Cardiac muscle cell (in vitro differentiated cells and primary cell): Measurements from ENCODE around the gene ASXL2. TPM values are rescaled to one million over a fixed set of nuclear protein-coding genes. Genes with fewer than 3 reads are reported as not detected.

Experiments used
- DNase-seq, 2 donors: peaks; one replicate each; pipeline versions ENCODE4 v3.0.0 to v3.0.0-alpha.2; 2010 to 2017; ENCODE audit warnings: low read depth in 1 of 2, low spot score in 1 of 2
- H3K27ac ChIP-seq: fragments of 200-600 bp; sonication (generic); 2 replicates; pipeline ENCODE4 v1.5.1; 2016
- H3K27me3 ChIP-seq: fragments of 200-600 bp; sonication (generic); 2 replicates; pipeline ENCODE4 v1.6.0; 2016; ENCODE audit warnings: control low read depth
- H3K36me3 ChIP-seq: fragments of 200-600 bp; sonication (generic); 2 replicates; pipeline ENCODE4 v1.5.1; 2016; ENCODE audit warnings: control low read depth
- H3K4me1 ChIP-seq: fragments of 200-600 bp; sonication (generic); 2 replicates; pipeline ENCODE4 v1.8.1; 2017; ENCODE audit warnings: low read depth, mild to moderate bottlenecking, mixed run types
- H3K4me3 ChIP-seq: fragments of 200-600 bp; sonication (generic); 2 replicates; pipeline ENCODE4 v1.5.1; 2016; ENCODE audit warnings: mild to moderate bottlenecking
- H3K9me3 ChIP-seq: fragments of 200-600 bp; sonication (generic); 2 replicates; pipeline ENCODE4 v1.5.1; 2017; ENCODE audit warnings: low read depth, mild to moderate bottlenecking, control low read depth
- polyA plus RNA-seq: library from polyadenylated mRNA; unstranded; fragments of >200 nt; fragmentation: Nextera tagmentation; extraction: Ambion mirVana; gene quantifications from 2 replicates; pipeline ENCODE4 v1.2.1, GENCODE V29; 2016
- total RNA-seq: library from RNA; depleted of rRNA; stranded (reverse); fragments of >200 nt; gene quantifications from 2 replicates; pipeline ENCODE4 v1.2.3, GENCODE V29; 2016
- TF ChIP-seq, protein P1 (sequence below): IDR thresholded peaks from 2 replicates; pipeline ENCODE4 v1.5.1; 2012; ENCODE audit warnings: low read depth, mild to moderate bottlenecking, low read length

Gene ASXL2
- total and polyA plus RNA-seq, 2 experiments from 2014 or later: 5.3 to 14.7 TPM

DNA sequence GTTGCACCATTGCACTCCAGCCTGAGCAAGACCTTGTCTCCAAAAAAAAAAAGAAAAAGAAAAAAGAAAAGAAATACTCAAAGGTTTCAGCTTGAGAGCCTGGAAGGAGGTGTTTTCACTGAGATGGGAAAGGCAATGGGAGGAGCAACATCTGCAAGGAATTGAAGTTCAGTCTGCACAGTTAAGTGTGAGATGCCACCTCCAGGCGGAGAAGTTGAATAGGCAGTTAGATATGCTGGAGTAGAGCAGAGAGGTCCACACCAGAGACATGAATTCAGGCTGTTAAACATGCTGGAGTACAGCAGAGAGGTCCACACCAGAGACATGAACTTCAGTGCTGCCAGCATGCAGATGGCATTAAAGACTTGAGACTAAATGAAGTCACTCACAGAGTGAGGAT lies 163.5 kb downstream of the ASXL2 start:
- peak in 1 of 2 donors; percentile 19 for DNase-seq
- no peak overlapping the region for H3K27ac ChIP-seq
- H3K9me3 ChIP-seq: no peaks in the 10 kb centered on the region
- H3K27me3 ChIP-seq: no peaks in the 10 kb centered on the region
- no peaks in the 10 kb centered on the region for H3K36me3 ChIP-seq
- TF ChIP-seq, protein P1, sequence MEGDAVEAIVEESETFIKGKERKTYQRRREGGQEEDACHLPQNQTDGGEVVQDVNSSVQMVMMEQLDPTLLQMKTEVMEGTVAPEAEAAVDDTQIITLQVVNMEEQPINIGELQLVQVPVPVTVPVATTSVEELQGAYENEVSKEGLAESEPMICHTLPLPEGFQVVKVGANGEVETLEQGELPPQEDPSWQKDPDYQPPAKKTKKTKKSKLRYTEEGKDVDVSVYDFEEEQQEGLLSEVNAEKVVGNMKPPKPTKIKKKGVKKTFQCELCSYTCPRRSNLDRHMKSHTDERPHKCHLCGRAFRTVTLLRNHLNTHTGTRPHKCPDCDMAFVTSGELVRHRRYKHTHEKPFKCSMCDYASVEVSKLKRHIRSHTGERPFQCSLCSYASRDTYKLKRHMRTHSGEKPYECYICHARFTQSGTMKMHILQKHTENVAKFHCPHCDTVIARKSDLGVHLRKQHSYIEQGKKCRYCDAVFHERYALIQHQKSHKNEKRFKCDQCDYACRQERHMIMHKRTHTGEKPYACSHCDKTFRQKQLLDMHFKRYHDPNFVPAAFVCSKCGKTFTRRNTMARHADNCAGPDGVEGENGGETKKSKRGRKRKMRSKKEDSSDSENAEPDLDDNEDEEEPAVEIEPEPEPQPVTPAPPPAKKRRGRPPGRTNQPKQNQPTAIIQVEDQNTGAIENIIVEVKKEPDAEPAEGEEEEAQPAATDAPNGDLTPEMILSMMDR: no peak
- no peak overlapping the region for H3K4me3 ChIP-seq
- no peaks in the 10 kb centered on the region for H3K4me1 ChIP-seq

- H3K4me3 ChIP-seq: no peak overlapping the region
- H3K9me3 ChIP-seq: no peaks in the 10 kb centered on the region
- DNase-seq: no peak
- no peaks in the 10 kb centered on the region for H3K4me1 ChIP-seq
- H3K27ac ChIP-seq: no peak overlapping the region
- no peaks in the 10 kb centered on the region for H3K27me3 ChIP-seq
- TF ChIP-seq, protein P1: no peak
- no peaks in the 10 kb centered on the region for H3K36me3 ChIP-seq
Observed at GRCh38 chr2:25712455-25712854, 165.8 kb downstream of the ASXL2 start.

GRCh38 chr2:25711675-25712354 lies 166.5 kb downstream of the ASXL2 start:
- Histone ChIP-seq H3K27me3 (no peaks in the 10 kb centered on the region), H3K9me3 (no peaks in the 10 kb centered on the region), H3K4me1 (no peaks in the 10 kb centered on the region), H3K27ac (no peak overlapping the region), H3K4me3 (no peak overlapping the region), H3K36me3 (no peaks in the 10 kb centered on the region)
- peak in 1 of 2 donors; percentile 5 for DNase-seq
- TF ChIP-seq, protein P1: no peak

GRCh38 chr2:25710750-25711149 lies 167.5 kb downstream of the ASXL2 start:
- Histone ChIP-seq H3K27me3 (no peaks in the 10 kb centered on the region), H3K4me1 (no peaks in the 10 kb centered on the region), H3K36me3 (no peaks in the 10 kb centered on the region), H3K4me3 (no peak overlapping the region), H3K9me3 (no peaks in the 10 kb centered on the region), H3K27ac (no peak overlapping the region)
- no peak for DNase-seq
- TF ChIP-seq, protein P1: no peak

GRCh38 chr2:25709349-25709748 lies 168.9 kb downstream of the ASXL2 start:
- no peak for DNase-seq
- Histone ChIP-seq H3K9me3 (no peaks in the 10 kb centered on the region), H3K4me3 (no peak overlapping the region), H3K27me3 (no peaks in the 10 kb centered on the region), H3K36me3 (no peaks in the 10 kb centered on the region), H3K4me1 (no peaks in the 10 kb centered on the region), H3K27ac (no peak overlapping the region)
- TF ChIP-seq, protein P1: no peak
